Left cardiac atrium (tissue), 4 donors: ENCODE measurements around the gene CSMD2. TPM values are rescaled to one million over a fixed set of nuclear protein-coding genes. Genes with fewer than 3 reads are reported as not detected.

Experiments
- ATAC-seq, 2 donors: fragments of 200-7000 bp; cut with Tn5 transposase; one replicate each; pipeline ENCODE4 v1.9.1; 2020; ENCODE audit warnings: mild to moderate bottlenecking in 2 of 2, moderate library complexity in 2 of 2
- DNase-seq: peaks from one replicate; pipeline ENCODE4 v3.0.0-alpha.2; 2020
- intact Hi-C, 2 donors: fragments of 100-400 bp; cut with DNase I; formaldehyde crosslinking; loops; one replicate each; pipeline versions ENCODE4 v1.14.1 to v1.15.1; 2022 to 2023
- total RNA-seq, 2 donors: library from RNA; stranded (reverse); fragmentation: NEBNext Ultra II Directional; extraction: Animal tissue kit (Norgen Biotek cat#: 25700); gene quantifications; one replicate each; pipeline ENCODE4 v1.2.1, GENCODE V29; 2021
- donor health status: DM: no; HTN: yes; CAD: no.
- donor health status: DM: no; HTN: yes; CAD: no; lungs with severe emphysema.
- donor health status: DM: yes; HTN: yes; CAD: no.
- donor health status: Dilated cardiomyopathy.

The CSMD2 gene
- total RNA-seq, 2 donors from 2014 or later, result 0.29 to 0.58 TPM

- intact Hi-C loops, result no loop called here
- peak in 1 of 2 donors; percentile 67 for ATAC-seq
These were observed 97.9 kb downstream of the CSMD2 start for GRCh38 chr1:34066981-34067603.

DNA sequence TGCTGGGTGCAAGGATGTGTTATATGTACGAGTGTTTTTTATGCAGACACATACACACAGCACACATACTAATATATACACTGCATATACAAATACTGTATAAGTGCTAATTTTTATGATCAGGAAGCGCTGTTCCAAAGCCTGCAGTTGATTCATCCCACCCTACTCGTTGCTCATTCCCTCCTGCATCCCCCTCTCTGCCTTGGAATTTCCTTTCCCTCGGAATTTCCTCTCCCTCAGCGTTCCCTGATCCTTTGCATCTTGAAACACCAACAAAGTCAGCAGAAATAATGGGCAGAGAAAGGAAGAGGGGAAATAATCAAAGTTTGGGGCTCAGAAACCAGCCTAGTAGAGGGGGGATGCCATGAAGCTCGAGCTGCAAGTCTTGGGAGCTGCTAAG, 98.9 kb downstream of the CSMD2 start:
- ATAC-seq, result no peak
- DNase-seq, result no peak
- intact Hi-C loops, result no loop called here

More at GRCh38 chr1:34066981-34067603, 97.9 kb downstream of the CSMD2 start:
- DNase-seq, result no peak

DNA sequence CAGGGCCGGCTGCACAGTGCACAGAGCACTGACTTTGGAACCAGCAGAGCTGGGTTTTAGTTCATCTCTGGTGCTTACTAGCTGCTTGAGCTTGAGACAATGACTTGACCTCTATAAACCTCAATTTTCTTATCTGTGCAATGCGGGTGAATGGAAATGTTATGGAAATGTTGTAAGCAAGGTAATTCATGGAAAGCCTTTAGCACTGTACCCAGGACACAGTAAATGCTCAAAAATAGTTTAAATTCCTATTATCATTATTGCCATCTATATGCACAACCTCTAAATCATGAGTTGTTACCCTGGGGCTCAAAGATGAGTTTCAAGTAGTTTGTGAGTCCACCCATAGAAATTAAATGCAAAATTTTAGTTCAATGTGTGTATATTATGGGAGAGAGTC, 99.5 kb downstream of the CSMD2 start:
- intact Hi-C loops, result no loop called here
- DNase-seq (no peak), ATAC-seq (no peak)

DNA sequence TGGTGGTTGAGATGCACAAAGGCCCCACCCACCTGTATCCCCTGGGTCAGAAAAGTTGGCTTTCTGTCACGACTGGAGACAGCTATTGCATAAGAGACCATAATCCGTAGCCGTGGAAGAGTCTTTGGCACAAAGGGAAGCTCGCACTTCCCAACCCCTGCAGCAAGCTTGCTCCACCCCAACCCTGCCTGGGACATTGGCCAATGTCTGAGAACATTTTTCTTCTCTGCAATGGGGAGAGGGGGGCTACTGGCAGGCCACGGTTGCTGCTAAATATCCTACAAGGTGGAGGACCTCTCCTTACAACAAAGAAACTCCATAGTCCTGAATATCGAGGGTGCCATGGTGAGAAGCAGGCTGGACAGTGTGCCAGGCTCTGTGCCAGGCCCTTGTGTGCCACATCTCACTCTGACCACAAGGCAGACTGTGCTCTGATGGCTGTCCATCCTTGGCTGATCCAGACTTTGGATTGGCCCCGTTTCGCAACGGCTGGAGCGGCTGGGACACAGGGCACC, 104.1 kb downstream of the CSMD2 start:
- intact Hi-C loops, result no loop called here
- DNase-seq (peak; percentile 42), ATAC-seq (peak; percentile 17 to 60)

GRCh38 chr1:34060187-34060730, 104.8 kb downstream of the CSMD2 start:
- DNase-seq (no peak), ATAC-seq (no peak)
- intact Hi-C loops, result no loop called here

DNA sequence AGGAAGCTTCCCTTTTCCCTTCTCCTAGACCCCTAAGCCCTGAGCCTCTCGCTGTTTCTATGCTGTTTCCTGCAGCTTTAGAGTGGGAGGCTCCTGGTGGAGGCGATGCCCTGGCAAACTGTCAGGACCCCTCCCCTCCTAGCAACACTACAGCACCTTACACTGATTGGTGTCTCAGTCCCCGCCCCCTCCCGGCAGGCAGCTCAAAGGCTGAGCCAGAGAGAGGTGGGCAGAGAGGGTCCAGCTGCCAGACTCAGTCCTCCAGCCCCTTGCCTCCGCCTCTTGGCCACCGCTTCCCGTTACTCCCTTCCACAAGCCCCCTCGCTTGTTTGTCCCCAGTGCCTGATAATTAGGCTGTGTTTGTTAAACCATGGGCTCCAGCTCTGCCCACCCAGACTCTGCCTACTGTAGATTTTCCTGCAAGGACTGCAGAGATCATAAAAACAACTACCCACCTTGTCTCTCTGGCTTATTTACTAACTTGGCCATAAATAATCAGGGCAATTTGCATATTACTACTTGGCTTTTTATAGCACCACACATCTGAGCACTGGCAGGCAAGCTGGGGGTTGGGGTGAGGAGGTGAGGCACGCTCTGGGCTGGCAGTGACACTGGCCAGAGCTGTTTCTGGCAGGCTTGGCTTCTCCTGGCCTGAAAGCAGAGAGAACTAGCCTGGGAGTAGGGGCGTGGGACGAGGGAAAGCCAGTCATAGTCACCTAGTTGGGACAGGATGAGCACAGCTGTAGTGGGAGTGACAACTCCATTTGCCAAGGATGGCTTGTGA, 107.5 kb downstream of the CSMD2 start:
- intact Hi-C loops, result no loop called here
- ATAC-seq (peak; percentile 86 to 93), DNase-seq (peak; percentile 56)

GRCh38 chr1:34055818-34056217, 109.2 kb downstream of the CSMD2 start:
- intact Hi-C loops, result no loop called here
- no peak for ATAC-seq
- no peak for DNase-seq

- DNase-seq, result no peak
- intact Hi-C loops, result no loop called here
- ATAC-seq, result no peak
These were observed 110.1 kb downstream of the CSMD2 start for GRCh38 chr1:34054920-34055319.

DNA sequence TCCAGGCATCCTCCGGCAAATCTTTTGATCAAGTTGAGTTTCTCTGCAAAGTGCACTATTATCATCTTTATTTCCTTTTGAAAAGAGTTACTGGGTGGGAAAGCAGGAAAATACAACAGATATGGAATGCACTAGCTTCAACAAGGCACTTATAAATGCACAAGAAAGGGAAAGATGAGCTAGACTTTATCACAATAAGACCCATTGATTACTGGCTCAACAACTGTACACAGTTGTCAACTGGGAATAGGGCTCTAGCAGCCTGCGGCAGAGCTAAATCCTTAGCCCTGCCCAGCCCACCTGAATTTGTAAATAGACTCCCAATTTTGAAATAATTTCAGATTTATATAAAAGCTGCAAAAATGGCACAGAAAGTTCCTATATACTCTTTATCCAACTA, 111.4 kb downstream of the CSMD2 start:
- no peak for ATAC-seq
- intact Hi-C loops, result no loop called here
- DNase-seq, result no peak

DNA sequence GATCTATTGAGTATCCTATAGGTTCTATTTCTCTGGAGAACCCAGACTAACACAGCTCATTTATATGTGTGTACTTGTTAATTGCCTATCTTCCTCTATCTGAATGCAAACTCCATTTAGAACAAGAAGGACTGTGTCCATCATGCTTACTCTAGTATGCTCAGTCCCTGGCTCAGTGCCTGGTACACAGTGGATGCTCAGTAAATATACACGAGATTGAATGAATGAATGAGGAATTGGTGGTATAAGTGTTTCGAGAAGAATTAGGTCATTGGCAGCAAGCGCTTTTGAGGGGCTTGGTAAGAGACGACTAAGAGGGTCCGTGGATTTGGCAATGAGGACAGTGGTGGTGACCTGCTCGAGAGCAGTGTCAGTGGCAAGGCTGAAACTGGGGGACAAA, 112.5 kb downstream of the CSMD2 start:
- DNase-seq, result no peak
- ATAC-seq, result no peak
- intact Hi-C loops, result no loop called here

DNA sequence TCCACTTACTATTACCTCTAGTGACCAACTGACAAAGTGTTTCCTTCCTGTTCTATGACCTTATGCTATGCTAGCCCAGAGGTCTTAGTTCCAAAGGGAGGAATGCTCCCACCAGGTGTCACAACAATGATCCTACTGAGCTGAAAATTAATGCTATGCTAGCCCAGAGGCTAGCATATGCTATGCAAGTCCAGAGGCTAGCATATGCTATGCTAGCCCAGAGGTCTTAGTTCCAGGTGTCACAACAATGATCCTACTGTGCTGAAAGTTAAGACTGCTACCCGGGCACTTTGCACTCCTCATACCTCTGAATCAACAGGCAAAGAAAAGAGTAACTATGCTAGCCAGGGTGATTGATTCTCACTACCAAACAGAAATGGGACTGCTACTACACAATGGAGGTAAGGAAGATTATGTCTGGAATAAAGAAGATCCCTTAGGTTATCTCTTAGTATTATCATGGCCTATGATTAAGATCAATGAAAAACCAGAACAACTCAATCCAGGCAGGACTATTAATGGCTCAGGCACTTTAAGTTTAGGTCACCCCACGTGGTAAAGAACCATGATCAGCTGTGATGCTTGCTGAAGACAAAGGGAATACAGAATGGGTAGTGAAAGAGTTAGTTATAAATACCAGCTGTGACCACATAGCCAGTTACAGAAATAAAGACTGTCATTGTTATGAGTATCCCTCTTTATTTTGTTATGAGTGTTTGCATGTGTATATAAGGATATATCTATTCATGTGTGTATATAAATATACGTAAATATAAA, 114.1 kb downstream of the CSMD2 start:
- intact Hi-C loops, result no loop called here
- no peak for DNase-seq
- ATAC-seq, result no peak

DNA sequence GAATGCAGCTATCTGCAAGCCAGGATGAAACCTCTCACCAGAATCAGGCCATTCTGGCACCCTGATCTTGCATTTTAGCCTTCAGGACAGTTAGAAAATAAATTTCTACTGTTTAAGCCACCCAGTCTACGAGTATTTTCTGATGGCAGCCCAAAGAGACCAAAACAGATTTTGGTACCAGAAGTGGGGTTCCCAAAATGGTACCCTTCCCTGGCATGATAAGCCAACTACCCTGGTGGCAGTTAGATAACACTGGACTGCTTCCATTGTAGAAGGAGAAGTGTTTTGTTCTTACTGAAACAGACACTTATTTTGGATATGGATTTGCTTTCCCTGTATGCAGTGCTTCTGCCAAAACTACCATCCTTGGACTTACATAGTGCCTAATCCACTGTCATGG, 115.0 kb downstream of the CSMD2 start:
- ATAC-seq, result no peak
- DNase-seq, result no peak

GRCh38 chr1:34049477-34049876, 115.6 kb downstream of the CSMD2 start:
- intact Hi-C loops, result no loop called here
- ATAC-seq (no peak), DNase-seq (no peak)

More for the DNA sequence above, 115.0 kb downstream of the CSMD2 start:
- intact Hi-C loops, result no loop called here

DNA sequence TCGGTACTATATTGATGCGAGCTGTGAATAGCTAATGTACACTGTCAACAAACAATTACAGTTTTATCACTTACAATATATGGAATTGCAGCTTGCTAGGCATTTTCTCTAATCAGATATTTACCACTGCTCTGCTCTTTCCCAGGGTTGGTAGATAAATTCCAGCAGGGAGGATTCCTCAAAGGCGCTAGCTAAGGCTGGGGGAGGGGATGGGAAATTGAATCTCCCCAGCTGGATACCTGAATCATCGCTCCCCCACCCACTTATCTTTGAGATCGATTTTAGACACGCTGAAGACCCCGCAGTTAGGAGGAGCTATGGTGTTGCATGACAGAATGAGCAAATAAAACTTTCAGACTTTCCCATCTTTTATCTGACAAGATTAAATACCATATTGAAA, 127.2 kb downstream of the CSMD2 start:
- ATAC-seq (no peak), DNase-seq (no peak)
- intact Hi-C loops, result no loop called here

DNA sequence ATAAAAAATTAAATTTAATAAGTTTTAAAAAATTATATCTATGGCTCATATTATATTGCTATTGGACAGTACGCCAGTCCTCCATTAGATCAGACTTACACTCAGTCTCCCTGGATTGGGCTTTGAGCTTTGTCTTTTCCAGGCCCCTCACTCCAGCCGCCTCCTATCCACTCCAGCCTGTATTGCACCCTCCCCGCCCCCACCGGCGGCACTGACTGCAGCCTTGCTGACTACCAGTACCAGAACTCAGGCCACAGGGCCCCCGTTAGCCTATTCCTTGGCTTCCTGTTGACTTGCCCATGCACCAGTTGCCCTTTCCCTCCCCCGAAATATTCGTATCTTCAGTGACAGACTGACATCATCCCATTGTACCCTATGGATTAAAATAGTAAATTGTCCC, 127.9 kb downstream of the CSMD2 start:
- intact Hi-C loops, result no loop called here

DNA sequence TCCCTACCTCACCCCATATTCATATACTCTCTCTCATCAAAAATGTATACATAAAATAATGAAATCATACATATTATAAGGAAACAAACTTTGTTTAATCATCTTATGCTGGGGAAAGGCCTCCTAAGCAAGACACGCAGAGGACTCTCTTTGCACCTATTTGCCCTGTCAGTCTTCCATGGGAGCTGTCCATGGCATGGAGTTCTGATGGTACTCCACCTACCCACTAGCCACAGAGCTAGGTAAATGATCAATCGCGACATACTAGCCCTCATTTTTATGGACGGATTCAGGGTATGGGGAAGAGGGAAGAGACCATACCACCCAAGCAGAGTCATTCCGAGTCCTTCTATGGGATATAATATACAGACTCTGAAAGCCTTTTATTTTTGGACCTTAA, 131.0 kb downstream of the CSMD2 start:
- ATAC-seq, result no peak
- intact Hi-C loops, result no loop called here
- no peak for DNase-seq

More for the DNA sequence above, 127.9 kb downstream of the CSMD2 start:
- ATAC-seq (no peak), DNase-seq (no peak)

GRCh38 chr1:34029954-34030353, 135.1 kb downstream of the CSMD2 start:
- no peak for ATAC-seq
- intact Hi-C loops, result no loop called here
- DNase-seq, result no peak

GRCh38 chr1:34029515-34029914, 135.5 kb downstream of the CSMD2 start:
- intact Hi-C loops, result no loop called here
- no peak for DNase-seq
- no peak for ATAC-seq

DNA sequence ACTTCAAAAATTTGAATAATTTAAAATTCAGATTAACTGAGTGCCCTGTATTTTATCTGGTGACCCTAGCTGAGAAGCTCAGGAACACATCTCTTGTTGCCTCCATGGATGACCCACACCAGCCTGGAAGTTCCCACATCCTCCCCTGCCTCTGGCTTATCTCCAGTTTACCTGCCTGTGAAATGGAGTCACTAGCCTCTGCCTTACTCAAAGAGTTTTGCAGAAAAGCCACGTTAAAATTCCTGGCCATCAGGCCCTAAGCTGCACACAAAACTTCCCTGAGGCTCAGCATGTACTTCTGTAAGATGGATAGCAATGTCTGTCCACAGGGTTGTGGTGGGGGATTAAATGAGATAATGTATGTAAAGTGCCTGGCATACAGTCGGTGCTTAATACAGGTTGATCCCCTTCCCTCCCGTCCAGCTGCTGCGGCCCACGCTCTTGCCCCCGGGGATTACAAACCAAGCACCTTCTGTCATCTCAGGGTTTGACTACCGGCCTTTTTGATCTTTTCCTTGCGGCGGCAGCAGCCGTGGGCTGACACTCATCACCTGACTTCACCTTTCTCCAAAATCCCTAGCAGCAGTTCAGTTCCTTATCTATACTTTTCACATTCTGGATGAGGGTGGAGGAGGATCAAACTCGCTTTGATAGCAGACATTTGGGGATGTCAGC, 136.5 kb downstream of the CSMD2 start:
- ATAC-seq (no peak), DNase-seq (no peak)
- intact Hi-C loops, result no loop called here
